GM19035 (cell line): ENCODE measurements around the gene NAA16.
"Not testable (repeated sequence)": the region's sequence is repeated elsewhere in the genome, so short reads cannot be mapped to it uniquely, and the experiment has no call there.

Source experiments
- ATAC-seq: cut with Tn5 transposase; IDR thresholded peaks from one replicate; pipeline ENCODE4 v1.9.1; 2021; ENCODE audit not compliant: unreplicated experiment

The NAA16 gene

GRCh38 chr13:41403983-41404382, 92.9 kb downstream of the NAA16 start:
- ATAC-seq = no peak

DNA sequence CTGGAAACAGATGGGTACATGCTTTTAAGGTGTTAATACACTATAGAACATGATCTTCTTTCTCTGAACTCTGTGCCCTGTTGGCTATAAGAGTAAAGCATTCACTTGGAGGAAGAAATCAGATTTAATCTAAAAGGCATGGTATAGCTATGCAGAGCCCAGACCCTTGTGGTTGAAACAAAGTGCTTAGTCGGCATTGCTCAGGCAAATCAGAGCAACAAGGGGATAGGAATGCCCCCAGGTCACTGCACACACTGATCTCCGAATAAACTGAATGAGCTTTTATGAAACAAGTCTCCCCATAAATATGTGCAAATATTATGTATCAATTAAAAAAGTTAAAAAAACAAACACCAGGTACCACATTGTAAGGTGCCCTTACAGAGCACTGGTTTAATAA, 94.3 kb downstream of the NAA16 start:
- ATAC-seq = no peak

DNA sequence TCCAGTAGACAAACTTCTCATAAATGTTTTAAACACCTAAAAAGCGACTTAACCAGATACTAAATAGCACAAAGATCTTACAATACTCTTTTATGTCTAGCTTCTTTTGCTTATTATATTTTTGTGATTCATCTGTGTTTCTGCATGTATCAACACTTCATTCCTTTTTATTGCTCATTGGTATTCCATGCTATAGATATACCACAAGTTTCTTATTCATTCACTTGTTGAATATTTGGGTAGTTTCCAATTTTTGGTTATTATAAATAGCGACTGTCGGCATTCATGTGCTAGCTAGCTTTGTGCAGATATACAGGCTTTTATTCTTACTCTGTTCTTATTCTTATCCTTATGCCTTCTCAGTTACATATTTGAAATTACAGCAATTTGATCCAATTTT, 96.3 kb downstream of the NAA16 start:
- no peak for ATAC-seq

DNA sequence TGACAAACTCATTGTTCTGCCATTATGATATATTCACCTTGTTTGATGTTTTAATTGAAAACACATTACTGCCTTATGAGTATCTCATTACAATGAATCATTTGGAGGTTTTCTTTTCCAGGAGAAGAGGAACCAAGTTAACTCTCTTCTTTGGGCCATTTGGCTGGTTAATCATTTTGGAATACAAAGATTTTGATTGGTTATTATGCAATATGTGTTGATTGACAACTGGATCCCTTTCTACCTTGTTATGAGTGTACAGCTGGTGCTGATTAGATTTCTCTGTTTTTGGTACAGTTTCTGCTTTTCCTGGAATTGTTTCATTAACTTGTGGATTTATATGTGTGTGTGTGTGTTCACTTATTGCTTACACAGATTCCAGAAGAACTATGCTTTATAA, 97.1 kb downstream of the NAA16 start:
- no peak for ATAC-seq

GRCh38 chr13:41408746-41409145, 97.7 kb downstream of the NAA16 start:
- ATAC-seq = no peak

DNA sequence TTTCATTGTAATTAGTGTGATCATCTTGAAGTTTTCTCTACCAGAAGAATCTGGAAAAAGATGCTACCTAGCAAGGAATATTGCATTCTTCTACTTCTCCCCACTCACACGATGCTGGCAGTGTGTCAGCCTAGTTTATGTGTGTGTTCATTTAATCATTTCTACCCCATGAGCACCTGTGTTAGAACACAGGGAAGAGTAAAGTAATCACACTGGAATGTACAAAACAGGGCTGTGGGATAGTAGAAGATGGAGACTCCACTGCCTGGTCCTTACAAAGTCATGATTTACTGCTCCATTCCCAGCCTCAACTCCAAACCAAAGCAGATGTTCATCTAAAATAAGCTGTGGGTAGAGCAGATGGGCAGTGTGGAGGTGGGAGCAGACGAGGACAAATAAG, 98.5 kb downstream of the NAA16 start:
- no peak for ATAC-seq

DNA sequence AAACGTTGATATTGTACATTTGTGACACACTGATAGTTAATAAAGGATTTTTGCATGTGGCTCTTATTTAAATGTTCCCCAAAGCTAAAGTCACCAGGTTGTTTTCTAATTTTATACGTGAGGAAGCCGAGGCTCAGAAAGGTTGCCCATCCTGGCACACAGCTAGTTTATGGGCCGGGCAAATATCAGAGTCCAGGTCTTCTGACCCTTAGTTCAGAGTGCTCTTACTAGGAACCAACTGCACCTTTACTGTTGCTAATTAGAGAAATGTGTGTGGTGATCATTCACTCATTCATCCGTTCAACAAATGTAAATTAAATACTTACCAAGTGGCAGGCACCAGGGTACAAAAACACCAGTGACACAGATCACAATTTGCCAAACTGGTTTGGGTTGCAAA, 100.0 kb downstream of the NAA16 start:
- no peak for ATAC-seq

DNA sequence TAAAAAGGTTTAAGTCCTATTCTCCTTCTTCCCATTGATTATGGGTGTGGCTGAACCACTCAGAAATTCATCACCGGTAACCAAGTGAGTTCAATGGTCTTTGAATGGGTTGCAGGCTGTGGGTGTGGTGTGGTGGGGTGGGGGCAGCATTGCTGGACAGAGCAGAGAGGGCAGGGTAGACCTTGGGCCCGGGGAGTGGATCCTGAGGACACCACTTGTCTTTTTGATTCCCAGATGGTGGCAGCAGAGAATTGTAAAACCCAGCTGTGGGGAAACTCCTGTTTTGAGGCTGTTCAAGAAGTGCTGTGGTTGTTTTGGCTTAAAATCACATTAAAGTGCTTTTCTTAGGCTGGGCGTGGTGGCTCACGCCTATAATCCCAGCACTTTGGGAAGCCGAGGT, 100.5 kb downstream of the NAA16 start:
- no peak for ATAC-seq

DNA sequence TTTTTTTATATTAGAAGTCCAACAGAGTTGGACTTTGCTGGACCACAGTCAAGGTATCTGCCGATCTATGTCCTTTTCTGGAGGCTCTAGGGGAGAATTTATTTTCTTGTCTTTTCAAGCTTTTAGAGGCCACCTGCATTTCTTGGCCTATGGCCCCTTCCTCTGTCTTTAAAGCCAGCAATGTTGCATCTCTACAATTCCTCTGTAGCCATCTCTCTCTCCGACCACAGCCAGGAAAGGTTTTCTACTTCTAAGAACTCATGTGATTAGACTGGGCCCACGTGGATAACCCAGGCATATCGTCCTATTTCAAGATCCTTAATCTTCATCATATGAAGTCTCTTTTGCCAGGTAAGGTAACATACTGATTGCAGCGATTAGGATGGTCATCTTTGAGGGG, 102.8 kb downstream of the NAA16 start:
- ATAC-seq = no peak

DNA sequence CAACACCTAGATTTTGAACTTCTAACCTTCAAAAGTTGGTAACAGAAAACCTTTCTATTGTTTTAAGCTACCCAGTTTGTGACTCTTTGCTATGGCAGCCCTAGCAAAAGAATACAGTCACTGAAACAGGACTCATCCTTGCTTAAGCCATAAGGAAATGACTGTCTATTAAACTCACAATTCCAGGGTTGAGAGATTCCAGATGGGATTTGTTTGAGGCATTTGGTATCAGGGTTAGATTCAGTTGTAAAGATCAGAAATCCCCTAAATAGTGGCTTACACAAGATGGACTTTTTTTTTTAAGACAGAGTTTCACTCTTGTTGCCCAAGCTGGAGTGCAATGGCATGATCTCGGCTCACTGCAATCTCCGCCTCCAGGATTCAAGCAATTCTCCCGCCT, 105.2 kb downstream of the NAA16 start:
- no peak for ATAC-seq

DNA sequence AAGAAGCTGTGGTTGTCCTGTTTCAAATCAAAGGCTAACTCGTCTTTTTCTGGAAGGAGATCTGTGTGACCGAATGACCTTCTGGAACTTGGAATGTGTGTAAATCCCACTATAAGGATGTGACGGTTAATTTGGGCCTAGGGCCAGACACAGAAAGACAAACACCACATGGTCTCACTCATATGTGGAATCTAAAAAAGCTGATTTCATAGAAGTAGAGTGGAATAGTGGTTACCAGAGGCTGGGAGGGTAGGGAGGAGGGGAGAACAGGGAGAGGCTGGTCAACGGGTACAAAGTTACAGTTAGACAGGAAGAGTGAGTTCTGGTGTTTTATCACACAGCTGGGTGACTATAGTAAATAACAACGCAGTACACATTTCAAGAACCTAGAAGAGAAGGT, 107.0 kb downstream of the NAA16 start:
- no peak for ATAC-seq

GRCh38 chr13:41418731-41419130, 107.7 kb downstream of the NAA16 start:
- ATAC-seq = no peak

DNA sequence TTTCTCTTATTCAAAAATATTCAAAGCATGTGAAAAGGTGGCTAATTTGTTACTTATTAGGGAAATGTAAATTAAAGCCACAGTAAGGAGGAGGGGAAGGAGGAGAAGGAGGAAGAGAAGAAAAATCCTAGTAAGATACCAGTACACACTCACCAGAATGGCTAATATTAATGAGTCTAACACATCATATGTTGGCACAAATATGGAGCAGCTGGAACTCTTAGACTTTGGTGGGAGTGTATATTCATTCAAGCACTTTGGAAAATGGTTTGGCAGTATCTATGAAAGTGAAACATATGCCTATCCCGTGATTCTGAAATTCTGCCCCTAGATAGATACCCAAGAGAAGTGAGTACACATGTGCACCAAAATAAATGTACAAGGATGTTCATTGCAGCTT, 108.1 kb downstream of the NAA16 start:
- ATAC-seq = no peak

DNA sequence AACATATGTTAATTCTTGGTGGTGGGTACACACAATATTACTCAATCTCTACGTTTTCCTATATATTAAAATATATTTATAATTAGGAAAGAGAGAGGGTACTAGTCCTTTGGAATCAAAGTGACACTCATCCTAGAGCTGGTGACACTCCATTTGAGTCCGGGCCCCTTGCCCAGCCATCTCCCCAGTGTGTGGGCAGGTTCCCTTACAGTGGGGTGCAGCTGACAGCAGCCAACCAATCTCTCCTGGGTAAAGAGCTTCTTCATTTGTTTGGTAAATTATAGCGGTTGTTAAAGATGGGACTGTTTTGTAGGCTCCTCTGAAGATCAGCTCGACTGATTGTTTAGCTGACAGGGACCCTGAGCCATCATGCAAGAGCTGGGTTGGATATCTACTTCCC, 109.1 kb downstream of the NAA16 start:
- ATAC-seq = no peak

- not testable (repeated sequence) for ATAC-seq
Measured at GRCh38 chr13:41421330-41421729, 110.3 kb downstream of the NAA16 start.

GRCh38 chr13:41421983-41422382, 110.9 kb downstream of the NAA16 start:
- ATAC-seq = not testable (repeated sequence)

- not testable (repeated sequence) for ATAC-seq
Measured at GRCh38 chr13:41423259-41423658, 112.2 kb downstream of the NAA16 start.

DNA sequence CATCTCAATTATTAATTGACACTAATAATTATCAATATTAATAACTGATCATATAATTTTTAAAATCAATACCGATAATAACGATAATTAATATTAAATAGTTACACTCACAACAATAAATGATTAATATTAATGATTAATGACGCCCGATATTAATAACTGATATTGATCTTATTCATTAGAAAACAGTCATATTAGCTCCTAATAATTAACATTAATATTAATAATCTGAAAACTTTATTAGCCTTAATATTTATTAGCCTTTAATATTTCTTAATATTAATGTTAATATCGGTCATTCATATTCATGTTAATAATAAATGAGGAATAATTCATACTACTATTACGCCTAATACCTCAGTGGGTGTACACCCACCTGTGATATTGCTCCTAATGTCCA, 113.6 kb downstream of the NAA16 start:
- ATAC-seq = not testable (repeated sequence)

GRCh38 chr13:41426047-41426446, 115.0 kb downstream of the NAA16 start:
- ATAC-seq = no peak
